Transverse colon (tissue), 4 donors: Measurements from ENCODE around the gene ARL15. TPM values are rescaled to one million over a fixed set of nuclear protein-coding genes. Genes with fewer than 3 reads are reported as not detected.

Experiments used
- DNase-seq: peaks from one replicate; pipeline ENCODE4 v3.0.0-alpha.2; 2019
- H3K27ac ChIP-seq, 4 donors: fragments of 200-600 bp; sonication (generic); 2 replicates each; pipeline ENCODE4 v1.5.1; 2016 to 2018; ENCODE audit warnings: inconsistent platforms in 4 of 4
- H3K27me3 ChIP-seq: fragments of 200-600 bp; sonication (generic); 2 replicates; pipeline ENCODE4 v1.5.1; 2017; ENCODE audit warnings: inconsistent platforms
- H3K36me3 ChIP-seq, 4 donors: fragments of 200-600 bp; sonication (generic); 2 replicates each; pipeline ENCODE4 v1.5.1; 2017 to 2019; ENCODE audit warnings: inconsistent platforms in 4 of 4
- H3K4me1 ChIP-seq, 4 donors: fragments of 200-600 bp; sonication (generic); 2 replicates each; pipeline ENCODE4 v1.5.1; 2017 to 2020; ENCODE audit warnings: inconsistent platforms in 4 of 4
- H3K4me3 ChIP-seq, 4 donors: fragments of 200-600 bp; sonication (generic); 1 replicate in 1 of 4; 2 replicates in 3 of 4; pipeline versions ENCODE4 v1.5.1 to v1.6.1; 2017 to 2019; ENCODE audit warnings: inconsistent platforms in 4 of 4
- H3K9me3 ChIP-seq, 2 donors: fragments of 200-600 bp; sonication (generic); 2 replicates each; pipeline ENCODE4 v1.5.1; 2017 to 2019; ENCODE audit warnings: inconsistent platforms in 2 of 2
- EP300 ChIP-seq: sonication (generic); formaldehyde crosslinking; IDR thresholded peaks from one replicate; pipeline ENCODE4 v1.6.1; 2017; ENCODE audit warnings: antibody characterized with exemption, low read depth
- POLR2A ChIP-seq: fragments of 450-650 bp; IDR thresholded peaks from one replicate; pipeline ENCODE4 v1.6.1; 2016; ENCODE audit warnings: antibody characterized with exemption, mild to moderate bottlenecking, moderate library complexity
- POLR2AphosphoS5 ChIP-seq, 3 donors: sonication (generic); formaldehyde crosslinking; IDR thresholded peaks; one replicate each; pipeline ENCODE4 v1.6.1; 2016; ENCODE audit warnings: antibody characterized with exemption in 3 of 3
- WGBS, 2 donors: methylation state at CpG; one replicate each; pipeline ENCODE4 v1.1.5; 2018; ENCODE audit warnings: low coverage in 1 of 2; 5-methylcytosine and 5-hydroxymethylcytosine counted together
- in situ Hi-C, 4 donors: fragments of 200-750 bp; cut with MboI; loops; one replicate each; pipeline versions ENCODE4 v1.15.0 to v1.15.1; 2017; ENCODE audit warnings: low sequenced_read_pairs in 3 of 4, low pct_ligation_motif_present in 1 of 4, low pct_unique_long_range_greater_than_20kb in 1 of 4
- intact Hi-C: fragments of 100-400 bp; cut with DNase I; formaldehyde crosslinking; loops from one replicate; pipeline ENCODE4 v1.15.1; 2023; ENCODE audit warnings: low total_unique reads
- total RNA-seq, 4 donors: library from RNA; depleted of rRNA; stranded (reverse); fragments of >200 nt; gene quantifications; one replicate each; pipeline ENCODE4 v1.1.0, GENCODE V29; 2016
- TF ChIP-seq, protein P1 (sequence below), 5 experiments: fragments of 200-600 bp in 3 of 5; fragments of 450-650 bp in 2 of 5; sonication (generic) in 3 of 5; IDR thresholded peaks; 1 replicate in 2 of 5; 2 replicates in 3 of 5; pipeline ENCODE4 v1.5.1; 2016 to 2017; ENCODE audit warnings: antibody characterized with exemption in 5 of 5, inconsistent platforms in 3 of 5, mild to moderate bottlenecking in 2 of 5, moderate library complexity in 1 of 5

The ARL15 gene
- total RNA-seq, 4 donors from 2014 or later = 9.0 to 57.1 (median 27.7) TPM

GRCh38 chr5:54087436-54087835, 222.9 kb downstream of the ARL15 start:
- intact Hi-C loops = no loop called here
- H3K27ac ChIP-seq = peak overlapping the region in 1 of 4 donors; percentile 19
- H3K4me1 ChIP-seq = peaks cover 0 to 4% (median 0%) of the 10 kb centered on the region in 4 donors
- no peak overlapping the region for H3K4me3 ChIP-seq
- WGBS, 2 donors = 53 to 70% methylated on average over 2 of the region's 2 CpGs
- no peak for TF ChIP-seq POLR2A
- no peak for TF ChIP-seq POLR2AphosphoS5 (IDR thresholded peaks at IDR 0.05)
- TF ChIP-seq, protein P1, sequence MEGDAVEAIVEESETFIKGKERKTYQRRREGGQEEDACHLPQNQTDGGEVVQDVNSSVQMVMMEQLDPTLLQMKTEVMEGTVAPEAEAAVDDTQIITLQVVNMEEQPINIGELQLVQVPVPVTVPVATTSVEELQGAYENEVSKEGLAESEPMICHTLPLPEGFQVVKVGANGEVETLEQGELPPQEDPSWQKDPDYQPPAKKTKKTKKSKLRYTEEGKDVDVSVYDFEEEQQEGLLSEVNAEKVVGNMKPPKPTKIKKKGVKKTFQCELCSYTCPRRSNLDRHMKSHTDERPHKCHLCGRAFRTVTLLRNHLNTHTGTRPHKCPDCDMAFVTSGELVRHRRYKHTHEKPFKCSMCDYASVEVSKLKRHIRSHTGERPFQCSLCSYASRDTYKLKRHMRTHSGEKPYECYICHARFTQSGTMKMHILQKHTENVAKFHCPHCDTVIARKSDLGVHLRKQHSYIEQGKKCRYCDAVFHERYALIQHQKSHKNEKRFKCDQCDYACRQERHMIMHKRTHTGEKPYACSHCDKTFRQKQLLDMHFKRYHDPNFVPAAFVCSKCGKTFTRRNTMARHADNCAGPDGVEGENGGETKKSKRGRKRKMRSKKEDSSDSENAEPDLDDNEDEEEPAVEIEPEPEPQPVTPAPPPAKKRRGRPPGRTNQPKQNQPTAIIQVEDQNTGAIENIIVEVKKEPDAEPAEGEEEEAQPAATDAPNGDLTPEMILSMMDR (IDR thresholded peaks at IDR 0.05) = no peak
- no peak for TF ChIP-seq EP300
- DNase-seq = no peak
- no peaks in the 10 kb centered on the region for H3K36me3 ChIP-seq
- no peaks in the 10 kb centered on the region for H3K27me3 ChIP-seq
- in situ Hi-C loops = no loop called here
- H3K9me3 ChIP-seq = no peaks in the 10 kb centered on the region

- no peak for TF ChIP-seq POLR2A
- TF ChIP-seq, protein P1 (IDR thresholded peaks at IDR 0.05) = no peak
- no peak for TF ChIP-seq POLR2AphosphoS5 (IDR thresholded peaks at IDR 0.05)
- no peak for TF ChIP-seq EP300
- H3K4me1 ChIP-seq = peaks cover 0 to 3% (median 0%) of the 10 kb centered on the region in 4 donors
- H3K36me3 ChIP-seq = no peaks in the 10 kb centered on the region
- H3K4me3 ChIP-seq = no peak overlapping the region
- 75 to 89% methylated on average over 1 to 2 of the region's 2 CpGs for WGBS, 2 donors
- no peaks in the 10 kb centered on the region for H3K9me3 ChIP-seq
- no peak for DNase-seq
- intact Hi-C loops (no loop called here), in situ Hi-C loops (no loop called here)
- H3K27me3 ChIP-seq = no peaks in the 10 kb centered on the region
- no peak overlapping the region for H3K27ac ChIP-seq
Observed at GRCh38 chr5:54086191-54086590, 224.2 kb downstream of the ARL15 start.

DNA sequence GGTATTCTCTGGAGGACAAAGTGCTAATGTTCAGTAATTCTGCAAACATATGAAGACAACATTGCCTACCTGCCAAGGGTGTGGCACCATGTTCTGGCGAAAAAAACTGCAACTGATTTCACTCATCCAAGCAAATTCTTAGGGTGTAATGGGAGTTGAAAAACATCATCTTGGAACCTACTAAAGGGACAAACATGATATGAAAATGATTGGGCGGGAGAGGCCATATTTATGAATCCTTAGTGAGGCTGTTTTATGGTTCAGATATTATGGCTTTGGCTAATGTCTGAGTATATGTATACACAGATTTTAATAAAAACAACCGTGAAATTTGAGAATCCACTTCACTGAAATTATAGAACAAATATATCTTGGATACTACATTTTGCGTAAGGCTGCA, 225.7 kb downstream of the ARL15 start:
- Histone ChIP-seq H3K27ac (no peak overlapping the region), H3K36me3 (no peaks in the 10 kb centered on the region), H3K4me3 (no peak overlapping the region), H3K27me3 (no peaks in the 10 kb centered on the region), H3K9me3 (no peaks in the 10 kb centered on the region), H3K4me1 (no peaks in the 10 kb centered on the region)
- 90 to 92% methylated on average over 4 of the region's 4 CpGs for WGBS, 2 donors
- in situ Hi-C loops (no loop called here), intact Hi-C loops (no loop called here)
- no peak for DNase-seq
- TF ChIP-seq POLR2AphosphoS5 (IDR thresholded peaks at IDR 0.05) (no peak), EP300 (no peak), POLR2A (no peak)
- TF ChIP-seq, protein P1 (IDR thresholded peaks at IDR 0.05) = no peak

DNA sequence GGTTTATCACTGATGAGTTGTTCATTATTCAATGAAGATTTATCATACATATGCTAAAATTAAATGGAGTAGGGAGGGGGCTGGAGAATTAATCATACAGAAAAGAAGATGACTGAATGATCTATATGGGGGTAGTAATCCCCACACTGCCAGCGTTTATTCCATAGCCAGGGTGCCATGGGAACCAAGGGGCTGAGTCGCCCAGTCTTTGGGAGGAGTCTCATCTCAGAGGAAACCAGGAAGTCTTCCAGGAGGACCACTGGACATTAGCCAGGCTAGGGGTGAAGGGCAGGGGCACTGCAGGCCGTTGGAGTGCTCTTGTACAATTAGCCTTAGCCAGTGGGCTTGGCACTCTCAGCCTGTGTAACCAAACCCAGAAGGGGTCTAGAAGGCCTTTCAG, 226.5 kb downstream of the ARL15 start:
- TF ChIP-seq POLR2AphosphoS5 (IDR thresholded peaks at IDR 0.05) = no peak
- TF ChIP-seq POLR2A = no peak
- TF ChIP-seq, protein P1 (IDR thresholded peaks at IDR 0.05) = no peak
- TF ChIP-seq EP300 = no peak
- Histone ChIP-seq H3K27ac (no peak overlapping the region), H3K9me3 (no peaks in the 10 kb centered on the region), H3K36me3 (no peaks in the 10 kb centered on the region), H3K4me1 (no peaks in the 10 kb centered on the region), H3K4me3 (no peak overlapping the region), H3K27me3 (no peaks in the 10 kb centered on the region)
- intact Hi-C loops = no loop called here
- WGBS, 2 donors = 75 to 87% methylated on average over 1 to 2 of the region's 3 CpGs
- in situ Hi-C loops = no loop called here
- DNase-seq = no peak
